GM23338 (cell line): ENCODE results near the gene SRM.
"Not testable (repeated sequence)": the region's sequence is repeated elsewhere in the genome, so short reads cannot be mapped to it uniquely, and the experiment has no call there.

ENCODE experiments used
- CREB1 ChIP-seq: fragments of 250-450 bp; sonication (Bioruptor Pico); IDR thresholded peaks from 2 replicates; pipeline ENCODE4 v1.5.0; 2020; ENCODE audit warnings: low read depth, mild to moderate bottlenecking, moderate library complexity
- CTCF ChIP-seq, 2 experiments: fragments of 200-600 bp in 1 of 2; sonication (generic) in 1 of 2; conservative IDR thresholded peaks; 2 replicates each; pipeline versions ENCODE4 v1.5.1 to v1.6.1; 2016 to 2017; ENCODE audit warnings: antibody characterized with exemption in 2 of 2, low read depth in 2 of 2, mild to moderate bottlenecking in 2 of 2, moderate library complexity in 1 of 2
- ETS1 ChIP-seq: IDR thresholded peaks from 2 replicates; pipeline ENCODE4 v1.6.1; 2016; ENCODE audit warnings: antibody characterized with exemption
- EZH2 ChIP-seq: fragments of 200-600 bp; sonication (generic); IDR thresholded peaks from one replicate; pipeline ENCODE4 v1.8.0; 2017; ENCODE audit warnings: antibody characterized with exemption, mild to moderate bottlenecking, low read depth; ENCODE audit not compliant: unreplicated experiment
- EZH2phosphoT487 ChIP-seq: fragments of 200-600 bp; sonication (generic); IDR thresholded peaks from one replicate; pipeline ENCODE4 v1.8.1; 2018; ENCODE audit warnings: antibody characterized with exemption; ENCODE audit not compliant: unreplicated experiment
- JUNB ChIP-seq: IDR thresholded peaks from one replicate; pipeline ENCODE4 v1.6.1; 2016; ENCODE audit warnings: antibody characterized with exemption; ENCODE audit not compliant: unreplicated experiment
- NANOG ChIP-seq: IDR thresholded peaks from 2 replicates; pipeline ENCODE4 v1.6.1; 2016; ENCODE audit warnings: antibody characterized with exemption, borderline replicate concordance
- POLR2AphosphoS5 ChIP-seq: IDR thresholded peaks from 2 replicates; pipeline ENCODE4 v1.6.1; 2016; ENCODE audit warnings: antibody characterized with exemption, low read depth
- REST ChIP-seq: IDR thresholded peaks from one replicate; pipeline ENCODE4 v1.6.1; 2018; ENCODE audit warnings: antibody characterized with exemption; ENCODE audit not compliant: unreplicated experiment
- STAT1 ChIP-seq: IDR thresholded peaks from one replicate; pipeline ENCODE4 v1.6.1; 2016; ENCODE audit warnings: antibody characterized with exemption; ENCODE audit not compliant: unreplicated experiment

GRCh38 chr1:11100806-11101205, 41.0 kb upstream of the SRM start:
- TF ChIP-seq JUNB; CTCF (conservative IDR thresholded peaks at IDR 0.05; ENCODE audit: low read depth in 2 of 2); POLR2AphosphoS5; EZH2; STAT1; EZH2phosphoT487; CREB1 (CRISPR knock-in tag); REST; NANOG; ETS1: not testable (repeated sequence)
